Psoas muscle (tissue), 8 donors: ENCODE data around the gene ZMYND11. TPM values are rescaled to one million over a fixed set of nuclear protein-coding genes. Genes with fewer than 3 reads are reported as not detected.

Source experiments
- ATAC-seq, 4 donors: fragments of 200-7000 bp; cut with Tn5 transposase; one replicate each; pipeline ENCODE4 v1.9.1; 2020; ENCODE audit warnings: moderate library complexity in 3 of 4, mild to moderate bottlenecking in 2 of 4
- DNase-seq, 2 donors: peaks; one replicate each; pipeline ENCODE4 v3.0.0-alpha.2; 2020
- H3K27ac ChIP-seq: fragments of 200-600 bp; one replicate; pipeline ENCODE4 v1.8.0; 2022
- H3K27me3 ChIP-seq, 3 donors: fragments of 200-600 bp in 1 of 3; one replicate each; pipeline versions ENCODE4 v1.6.1 to v1.8.0; 2013 to 2022; ENCODE audit warnings: low read length in 2 of 3, mild to moderate bottlenecking in 2 of 3, moderate library complexity in 1 of 3; ENCODE audit not compliant: insufficient read depth in 3 of 3
- H3K36me3 ChIP-seq, 2 donors: fragments of 200-600 bp in 1 of 2; one replicate each; pipeline versions ENCODE4 v1.6.1 to v1.8.0; 2013 to 2022; ENCODE audit warnings: low read depth in 1 of 2, mild to moderate bottlenecking in 1 of 2, moderate library complexity in 1 of 2; ENCODE audit not compliant: insufficient read depth in 1 of 2
- H3K4me1 ChIP-seq: fragments of 200-600 bp; one replicate; pipeline ENCODE4 v1.8.0; 2022
- H3K4me3 ChIP-seq: fragments of 200-600 bp; one replicate; pipeline ENCODE4 v1.8.0; 2022; ENCODE audit warnings: mild to moderate bottlenecking
- H3K9me3 ChIP-seq: fragments of 200-600 bp; one replicate; pipeline ENCODE4 v1.8.0; 2022
- CTCF ChIP-seq: fragments of 200-600 bp; IDR thresholded peaks from one replicate; pipeline ENCODE4 v1.8.0; 2022; ENCODE audit warnings: antibody characterized with exemption
- WGBS, 3 donors: extraction: QIAGEN DNeasy Blood & Tissue Kit; methylation state at CpG; one replicate each; pipeline versions ENCODE4 v1.1.6 to v1.1.7; 2013; 5-methylcytosine and 5-hydroxymethylcytosine counted together
- intact Hi-C, 2 donors: fragments of 100-400 bp; cut with DNase I; formaldehyde crosslinking; loops; one replicate each; pipeline versions ENCODE4 v1.11.0 to v1.14.2; 2022
- polyA plus RNA-seq, 3 donors: library from polyadenylated mRNA; stranded (reverse); fragments of 200-250 nt; gene quantifications; one replicate each; pipeline ENCODE4 v1.2.3, GENCODE V29; 2013
- total RNA-seq, 4 donors: library from RNA; stranded (reverse); fragmentation: NEBNext Ultra II Directional in 2 of 4; extraction: Animal tissue kit (Norgen Biotek cat#: 25700) in 2 of 4; gene quantifications; one replicate each; pipeline versions ENCODE4 v1.2.1 to v1.2.4, GENCODE V29; 2021 to 2023
- donor health status: healthy with polysubstance abuse.
- donor health status: DM: no; HTN: no; CAD: no; lungs with moderate emphysema.
- donor health status: Bipolar disorder and iron deficiency.
- donor health status: healthy.
- donor health status: DM: yes; HTN: yes; CAD: no.
- donor health status: DM: no; HTN: no; CAD: no.
- donor health status: DM: no; HTN: no; CAD: no.
- donor health status: DM: yes; HTN: yes; CAD: no.

Gene ZMYND11
- total and polyA plus RNA-seq, 7 donors = 27.2 to 75.9 (median 60.3) TPM

- WGBS, 3 donors = 72 to 83% (median 73%) methylated on average over 3 of the region's 3 CpGs
- Histone ChIP-seq H3K4me3 (no peak overlapping the region), H3K4me1 (no peaks in the 10 kb centered on the region), H3K27me3 (no peaks in the 10 kb centered on the region), H3K36me3 (peaks cover 0 to 41% of the 10 kb centered on the region in 2 donors), H3K9me3 (no peaks in the 10 kb centered on the region), H3K27ac (no peak overlapping the region)
- intact Hi-C loops = no loop called here
- TF ChIP-seq CTCF = no peak
- ATAC-seq (no peak), DNase-seq (no peak)
Measured at GRCh38 chr10:235915-236314, 100.7 kb downstream of the ZMYND11 start.

- DNase-seq (no peak), ATAC-seq (no peak)
- intact Hi-C loops = no loop called here
- WGBS, 3 donors = 91 to 96% (median 93%) methylated on average over 6 of the region's 6 CpGs
- Histone ChIP-seq H3K9me3 (no peaks in the 10 kb centered on the region), H3K27me3 (no peaks in the 10 kb centered on the region), H3K36me3 (peaks cover 3 to 70% of the 10 kb centered on the region in 2 donors), H3K27ac (no peak overlapping the region), H3K4me3 (no peak overlapping the region), H3K4me1 (no peaks in the 10 kb centered on the region)
- TF ChIP-seq CTCF = no peak
Measured at GRCh38 chr10:239109-239508, 103.9 kb downstream of the ZMYND11 start.

GRCh38 chr10:241451-241850 lies 106.2 kb downstream of the ZMYND11 start:
- no peak for TF ChIP-seq CTCF
- no peaks in the 10 kb centered on the region for H3K4me1 ChIP-seq
- DNase-seq (no peak), ATAC-seq (no peak)
- 50 to 67% (median 61%) methylated on average over 6 of the region's 6 CpGs for WGBS, 3 donors
- no peaks in the 10 kb centered on the region for H3K9me3 ChIP-seq
- intact Hi-C loops = no loop called here
- H3K27ac ChIP-seq = no peak overlapping the region
- no peaks in the 10 kb centered on the region for H3K27me3 ChIP-seq
- H3K4me3 ChIP-seq = no peak overlapping the region
- peaks cover 3 to 91% of the 10 kb centered on the region in 2 donors for H3K36me3 ChIP-seq

GRCh38 chr10:241966-242643 lies 106.8 kb downstream of the ZMYND11 start:
- ATAC-seq = no peak
- H3K36me3 ChIP-seq = peaks cover 7 to 92% of the 10 kb centered on the region in 2 donors
- intact Hi-C loops = no loop called here
- 68 to 76% (median 73%) methylated on average over 9 of the region's 9 CpGs for WGBS, 3 donors
- H3K27ac ChIP-seq = no peak overlapping the region
- H3K4me1 ChIP-seq = no peaks in the 10 kb centered on the region
- no peak for DNase-seq
- H3K4me3 ChIP-seq = no peak overlapping the region
- no peak for TF ChIP-seq CTCF
- H3K9me3 ChIP-seq = no peaks in the 10 kb centered on the region
- no peaks in the 10 kb centered on the region for H3K27me3 ChIP-seq

- no peak for TF ChIP-seq CTCF
- intact Hi-C loops = no loop called here
- 94 to 96% (median 94%) methylated on average over 7 of the region's 7 CpGs for WGBS, 3 donors
- Histone ChIP-seq H3K36me3 (peaks cover 9 to 95% of the 10 kb centered on the region in 2 donors), H3K9me3 (no peaks in the 10 kb centered on the region), H3K27ac (no peak overlapping the region), H3K4me3 (no peak overlapping the region), H3K4me1 (no peaks in the 10 kb centered on the region), H3K27me3 (no peaks in the 10 kb centered on the region)
- DNase-seq (no peak), ATAC-seq (no peak)
Measured at GRCh38 chr10:244227-244626, 109.0 kb downstream of the ZMYND11 start.
